Gastrocnemius medialis (tissue), 4 donors: ENCODE measurements around the gene LNX1. TPM values are rescaled to one million over a fixed set of nuclear protein-coding genes. Genes with fewer than 3 reads are reported as not detected.

Experiments
- ATAC-seq, 2 donors: fragments of 150-250 bp; one replicate each; pipeline ENCODE4 v1.9.1; 2016
- DNase-seq, 2 donors: peaks; one replicate each; pipeline ENCODE4 v3.0.0-alpha.2; 2019
- H3K27ac ChIP-seq, 4 donors: fragments of 200-600 bp; sonication (generic); 1 replicate in 1 of 4; 2 replicates in 3 of 4; pipeline ENCODE4 v1.5.1; 2016 to 2018; ENCODE audit warnings: mild to moderate bottlenecking in 2 of 4, moderate library complexity in 1 of 4
- H3K27me3 ChIP-seq, 3 donors: fragments of 200-600 bp; sonication (generic) in 2 of 3; 1 replicate in 1 of 3; 2 replicates in 2 of 3; pipeline versions ENCODE4 v1.5.1 to v1.6.0; 2016 to 2019; ENCODE audit warnings: mild to moderate bottlenecking in 1 of 3, moderate library complexity in 1 of 3
- H3K36me3 ChIP-seq, 2 donors: fragments of 200-600 bp; sonication (generic) in 1 of 2; one replicate each; pipeline ENCODE4 v1.5.1; 2017 to 2018
- H3K4me1 ChIP-seq, 2 donors: fragments of 200-600 bp; sonication (generic) in 1 of 2; one replicate each; pipeline ENCODE4 v1.5.1; 2016 to 2017; ENCODE audit warnings: mild to moderate bottlenecking in 2 of 2
- H3K4me3 ChIP-seq, 4 donors: fragments of 200-600 bp; sonication (generic) in 3 of 4; 1 replicate in 1 of 4; 2 replicates in 3 of 4; pipeline ENCODE4 v1.5.1; 2016 to 2019; ENCODE audit warnings: mild to moderate bottlenecking in 2 of 4
- H3K9me3 ChIP-seq, 3 donors: fragments of 200-600 bp; sonication (generic) in 2 of 3; 1 replicate in 1 of 3; 2 replicates in 2 of 3; pipeline ENCODE4 v1.5.1; 2016 to 2019
- CTCF ChIP-seq, 5 experiments: fragments of 450-650 bp in 3 of 5; fragments of 200-600 bp in 2 of 5; sonication (generic) in 2 of 5; IDR thresholded peaks in 4 of 5; conservative IDR thresholded peaks in 1 of 5; 1 replicate in 4 of 5; 2 replicates in 1 of 5; pipeline ENCODE4 v1.5.1; 2016 to 2019; ENCODE audit warnings: antibody characterized with exemption in 5 of 5, mild to moderate bottlenecking in 3 of 5, moderate library complexity in 3 of 5
- POLR2A ChIP-seq, 2 donors: fragments of 450-650 bp; IDR thresholded peaks; one replicate each; pipeline ENCODE4 v1.6.1; 2017; ENCODE audit warnings: antibody characterized with exemption in 2 of 2, mild to moderate bottlenecking in 2 of 2, moderate library complexity in 2 of 2
- in situ Hi-C, 4 donors: fragments of 200-750 bp; cut with MboI; loops; one replicate each; pipeline versions ENCODE4 v1.15.0 to v1.8.0; 2017; ENCODE audit warnings: low sequenced_read_pairs in 4 of 4
- intact Hi-C: fragments of 100-400 bp; cut with DNase I; formaldehyde crosslinking; loops from one replicate; pipeline ENCODE4 v1.15.1; 2023; ENCODE audit warnings: low total_unique reads
- total RNA-seq, 4 donors: library from RNA; depleted of rRNA; stranded (reverse); fragments of >200 nt; gene quantifications; one replicate each; pipeline versions ENCODE4 v1.1.0 to v1.2.3, GENCODE V29; 2016

Gene LNX1
- total RNA-seq, 4 donors from 2014 or later: 7.0 to 12.3 (median 11.0) TPM

- no peak for TF ChIP-seq POLR2A (IDR thresholded peaks at IDR 0.05)
- TF ChIP-seq CTCF (IDR thresholded peaks at IDR 0.05 in 4 of 5, conservative IDR thresholded peaks at IDR 0.05 in 1 of 5): no peak
- intact Hi-C loops: no loop called here
- in situ Hi-C loops: no loop called here
- Histone ChIP-seq H3K9me3 (no peaks in the 10 kb centered on the region), H3K4me1 (no peaks in the 10 kb centered on the region), H3K36me3 (no peaks in the 10 kb centered on the region), H3K27ac (no peak overlapping the region), H3K27me3 (no peaks in the 10 kb centered on the region), H3K4me3 (no peak overlapping the region)
- ATAC-seq: no peak
- DNase-seq: no peak
Measured at GRCh38 chr4:53551281-53551864, 39.9 kb downstream of the LNX1 start.

GRCh38 chr4:53548662-53549061 lies 42.6 kb downstream of the LNX1 start:
- in situ Hi-C loops (no loop called here), intact Hi-C loops (no loop called here)
- TF ChIP-seq CTCF (IDR thresholded peaks at IDR 0.05 in 4 of 5, conservative IDR thresholded peaks at IDR 0.05 in 1 of 5) (no peak), POLR2A (IDR thresholded peaks at IDR 0.05) (no peak)
- no peak for ATAC-seq
- no peak for DNase-seq
- H3K9me3 ChIP-seq: no peaks in the 10 kb centered on the region
- no peaks in the 10 kb centered on the region for H3K36me3 ChIP-seq
- H3K27ac ChIP-seq: no peak overlapping the region
- H3K4me3 ChIP-seq: no peak overlapping the region
- no peaks in the 10 kb centered on the region for H3K27me3 ChIP-seq
- H3K4me1 ChIP-seq: no peaks in the 10 kb centered on the region

GRCh38 chr4:53547983-53548382 lies 43.3 kb downstream of the LNX1 start:
- no peaks in the 10 kb centered on the region for H3K27me3 ChIP-seq
- DNase-seq (no peak), ATAC-seq (no peak)
- H3K4me1 ChIP-seq: no peaks in the 10 kb centered on the region
- no peaks in the 10 kb centered on the region for H3K36me3 ChIP-seq
- TF ChIP-seq POLR2A (IDR thresholded peaks at IDR 0.05) (no peak), CTCF (IDR thresholded peaks at IDR 0.05 in 4 of 5, conservative IDR thresholded peaks at IDR 0.05 in 1 of 5) (no peak)
- no peaks in the 10 kb centered on the region for H3K9me3 ChIP-seq
- no peak overlapping the region for H3K4me3 ChIP-seq
- intact Hi-C loops (no loop called here), in situ Hi-C loops (no loop called here)
- no peak overlapping the region for H3K27ac ChIP-seq

GRCh38 chr4:53545942-53546581 lies 45.2 kb downstream of the LNX1 start:
- H3K27ac ChIP-seq: no peak overlapping the region
- no peak overlapping the region for H3K4me3 ChIP-seq
- DNase-seq (no peak), ATAC-seq (no peak)
- TF ChIP-seq CTCF (IDR thresholded peaks at IDR 0.05 in 4 of 5, conservative IDR thresholded peaks at IDR 0.05 in 1 of 5) (no peak), POLR2A (IDR thresholded peaks at IDR 0.05) (no peak)
- no peaks in the 10 kb centered on the region for H3K4me1 ChIP-seq
- no peaks in the 10 kb centered on the region for H3K9me3 ChIP-seq
- no peaks in the 10 kb centered on the region for H3K27me3 ChIP-seq
- H3K36me3 ChIP-seq: no peaks in the 10 kb centered on the region
- in situ Hi-C loops: no loop called here
- intact Hi-C loops: no loop called here
